Measurements from ENCODE around the gene DHDDS. TPM values are rescaled to one million over a fixed set of nuclear protein-coding genes. Genes with fewer than 3 reads are reported as not detected.
"Not testable (repeated sequence)": the region's sequence is repeated elsewhere in the genome, so short reads cannot be mapped to it uniquely, and the experiment has no call there.

Gene DHDDS
- polyA plus RNA-seq (ENCODE audit: insufficient read depth in 1 of 5, insufficient read length in 5 of 5, low replicate concordance in 1 of 5), result 10 to 100 TPM; 27.5 to 36.6 (median 35.4) TPM
- long read RNA-seq, donor 1, transcript DHDDS-201 (9 exons, 1,403 nt), result major isoform, 5 of 8 reads
- long read RNA-seq, donor 1, partial matches to known transcripts, result 0 of 8 reads
- long read RNA-seq, donor 1, other reads (novel, unspliced or antisense), result 0 of 8 reads
- long read RNA-seq, donor 2, partial matches to known transcripts, result 0 of 3 reads
- long read RNA-seq, donor 2, other reads (novel, unspliced or antisense), result 0 of 3 reads
- long read RNA-seq, donor 3, partial matches to known transcripts, result 0 of 3 reads
- long read RNA-seq, donor 3, other reads (novel, unspliced or antisense), result 0 of 3 reads
- long read RNA-seq, donor 4, partial matches to known transcripts, result 0 of 1 reads
- long read RNA-seq, donor 4, other reads (novel, unspliced or antisense), result 0 of 1 reads
- long read RNA-seq, donor 5, partial matches to known transcripts, result 0 of 3 reads
- long read RNA-seq, donor 5, other reads (novel, unspliced or antisense), result 0 of 3 reads
- long read RNA-seq, donor 6, transcript DHDDS-201 (9 exons, 1,403 nt), result major isoform, 5 of 15 reads
- long read RNA-seq, donor 6, partial matches to known transcripts, result 9 of 15 reads
- long read RNA-seq, donor 6, other reads (novel, unspliced or antisense), result 0 of 15 reads
- long read RNA-seq, donor 7, partial matches to known transcripts, result 0 of 2 reads
- long read RNA-seq, donor 7, other reads (novel, unspliced or antisense), result 0 of 2 reads
- long read RNA-seq, donor 8, partial matches to known transcripts, result 0 of 1 reads
- long read RNA-seq, donor 8, other reads (novel, unspliced or antisense), result 0 of 1 reads

GRCh38 chr1:26431979-26432695 lies at the start of gene DHDDS:
DHDDS (plus strand) TSS chr1:26432321; CDS start chr1:26432946, 625 bp downstream.
- DNase-seq, result peak; percentile 98 to 99

GRCh38 chr1:26384076-26384475 lies 48.0 kb upstream of the DHDDS start:
- no peak for DNase-seq

- DNase-seq, result not testable (repeated sequence)
Observed at GRCh38 chr1:26385063-26385462, 47.1 kb upstream of the DHDDS start.

GRCh38 chr1:26387447-26387846 lies 44.7 kb upstream of the DHDDS start:
- DNase-seq, result no peak

GRCh38 chr1:26388791-26389445 lies 43.2 kb upstream of the DHDDS start:
- DNase-seq, result no peak

GRCh38 chr1:26389604-26390247 lies 42.4 kb upstream of the DHDDS start:
- no peak for DNase-seq

- no peak for DNase-seq
Observed at GRCh38 chr1:26391450-26391849, 40.7 kb upstream of the DHDDS start.

GRCh38 chr1:26395754-26396153 lies 36.4 kb upstream of the DHDDS start:
- DNase-seq, result no peak

GRCh38 chr1:26399034-26399433 lies 33.1 kb upstream of the DHDDS start:
- DNase-seq, result no peak

GRCh38 chr1:26401891-26402290 lies 30.2 kb upstream of the DHDDS start:
- DNase-seq, result no peak

GRCh38 chr1:26403656-26404055 lies 28.5 kb upstream of the DHDDS start:
- no peak for DNase-seq

- DNase-seq, result no peak
Observed at GRCh38 chr1:26404641-26405040, 27.5 kb upstream of the DHDDS start.

GRCh38 chr1:26405281-26405915 lies 26.7 kb upstream of the DHDDS start:
- no peak for DNase-seq

GRCh38 chr1:26408604-26409003 lies 23.5 kb upstream of the DHDDS start:
- peak; percentile 74 to 78 for DNase-seq

- no peak for DNase-seq
Observed at GRCh38 chr1:26409191-26409807, 22.8 kb upstream of the DHDDS start.

- DNase-seq, result no peak
Observed at GRCh38 chr1:26410706-26411623, 21.2 kb upstream of the DHDDS start, which contains the start of gene LIN28A. LIN28A (plus strand) TSS chr1:26410817; CDS start chr1:26410892, 75 bp downstream.

GRCh38 chr1:26411624-26412074 lies 20.5 kb upstream of the DHDDS start:
- DNase-seq, result no peak

GRCh38 chr1:26412180-26412840 lies 19.8 kb upstream of the DHDDS start:
- no peak for DNase-seq

All from right lung (tissue), 10 donors.